Body of pancreas (tissue), 4 donors: ENCODE results near the gene CNPY1. TPM values are rescaled to one million over a fixed set of nuclear protein-coding genes. Genes with fewer than 3 reads are reported as not detected.

Experiments used
- ATAC-seq: fragments of 150-250 bp; one replicate; pipeline ENCODE4 v1.9.1; 2016
- DNase-seq, 4 donors: peaks; one replicate each; pipeline ENCODE4 v3.0.0-alpha.2; 2019
- H3K27ac ChIP-seq, 4 donors: fragments of 200-600 bp; sonication (generic); 1 replicate in 3 of 4; 2 replicates in 1 of 4; pipeline versions ENCODE4 v1.5.1 to v1.6.1; 2016 to 2019; ENCODE audit warnings: mild to moderate bottlenecking in 1 of 4, mixed read lengths in 1 of 4, moderate library complexity in 1 of 4
- H3K27me3 ChIP-seq, 2 donors: fragments of 200-600 bp; sonication (generic); one replicate each; pipeline ENCODE4 v1.6.0; 2016; ENCODE audit warnings: mild to moderate bottlenecking in 1 of 2
- H3K36me3 ChIP-seq, 2 donors: fragments of 200-600 bp; sonication (generic); replicated peaks in 1 of 2; 2 replicates each; pipeline ENCODE4 v1.5.1; 2016; ENCODE audit warnings: low read depth in 2 of 2; ENCODE audit not compliant: insufficient read depth in 1 of 2
- H3K4me1 ChIP-seq: fragments of 200-600 bp; sonication (generic); one replicate; pipeline ENCODE4 v1.6.0; 2016
- H3K4me3 ChIP-seq, 2 donors: fragments of 200-600 bp; sonication (generic); 1 replicate in 1 of 2; 2 replicates in 1 of 2; pipeline ENCODE4 v1.5.1; 2016 to 2019
- H3K9me3 ChIP-seq, 3 donors: fragments of 200-600 bp; sonication (generic); 1 replicate in 2 of 3; 2 replicates in 1 of 3; pipeline ENCODE4 v1.5.1; 2016
- CTCF ChIP-seq, 7 experiments: fragments of 450-650 bp in 4 of 7; fragments of 200-600 bp in 3 of 7; sonication (generic) in 3 of 7; IDR thresholded peaks; one replicate each; pipeline ENCODE4 v1.5.1; 2016 to 2019; ENCODE audit warnings: antibody characterized with exemption in 7 of 7
- POLR2A ChIP-seq, 3 donors: fragments of 450-650 bp; IDR thresholded peaks; one replicate each; pipeline ENCODE4 v1.6.1; 2016; ENCODE audit warnings: antibody characterized with exemption in 3 of 3, mild to moderate bottlenecking in 2 of 3
- WGBS, 2 donors: methylation state at CpG; one replicate each; pipeline ENCODE4 v1.1.5; 2017; 5-methylcytosine and 5-hydroxymethylcytosine counted together
- intact Hi-C: fragments of 100-400 bp; cut with DNase I; formaldehyde crosslinking; loops from one replicate; pipeline ENCODE4 v1.15.1; 2023
- total RNA-seq, 2 donors: library from RNA; depleted of rRNA; stranded (reverse); fragments of >200 nt; gene quantifications; one replicate each; pipeline ENCODE4 v1.1.0, GENCODE V29; 2016

Gene CNPY1
- total RNA-seq, 2 donors from 2014 or later, result not detected

- Histone ChIP-seq H3K4me3 (no peak overlapping the region), H3K27ac (no peak overlapping the region), H3K36me3 (no peaks in the 10 kb centered on the region), H3K9me3 (no peaks in the 10 kb centered on the region), H3K4me1 (peaks cover 48% of the 10 kb centered on the region), H3K27me3 (peaks cover 0 to 75% of the 10 kb centered on the region in 2 donors)
- ATAC-seq, result no peak
- DNase-seq, result no peak
- intact Hi-C loops, result no loop called here
- WGBS, 2 donors, result 30 to 43% methylated on average over 5 of the region's 5 CpGs
- TF ChIP-seq CTCF (IDR thresholded peaks at IDR 0.05), result no peak
- TF ChIP-seq POLR2A (IDR thresholded peaks at IDR 0.05), result no peak
Measured at GRCh38 chr7:155452505-155453295, 93.7 kb downstream of the CNPY1 start.

- ATAC-seq, result no peak
- Histone ChIP-seq H3K9me3 (no peaks in the 10 kb centered on the region), H3K36me3 (no peaks in the 10 kb centered on the region), H3K4me1 (peaks cover 43% of the 10 kb centered on the region), H3K27ac (no peak overlapping the region), H3K4me3 (no peak overlapping the region), H3K27me3 (peaks cover 0 to 71% of the 10 kb centered on the region in 2 donors)
- no peak for DNase-seq
- intact Hi-C loops, result no loop called here
- TF ChIP-seq POLR2A (IDR thresholded peaks at IDR 0.05) (no peak), CTCF (IDR thresholded peaks at IDR 0.05) (no peak)
- 8 to 11% methylated on average over 8 to 9 of the region's 9 CpGs for WGBS, 2 donors
Measured at GRCh38 chr7:155451840-155452239, 94.5 kb downstream of the CNPY1 start.

Other genes starting within 250 kb of the CNPY1 start
- 10 to 100 TPM; 47.0 to 79.8 TPM for gene INSIG1, start 248.7 kb downstream of the CNPY1 start, total RNA-seq
- not detected for gene EN2, start 88.4 kb downstream of the CNPY1 start, total RNA-seq
- 10 to 100 TPM; 30.6 to 78.4 TPM for gene RBM33, start 98.1 kb upstream of the CNPY1 start, total RNA-seq